Thoracic aorta (tissue), 2 donors: Measurements from ENCODE around the gene GALNT10. TPM values are rescaled to one million over a fixed set of nuclear protein-coding genes. Genes with fewer than 3 reads are reported as not detected.

Experiments used
- ATAC-seq: fragments of 150-250 bp; one replicate; pipeline ENCODE4 v1.8.0; 2017; ENCODE audit warnings: low read depth; ENCODE audit not compliant: insufficient number of reproducible peaks, low FRiP score
- DNase-seq: peaks from one replicate; pipeline ENCODE4 v3.0.0-alpha.2; 2020; ENCODE audit warnings: low spot score
- H3K27ac ChIP-seq, 2 donors: fragments of 200-600 bp; sonication (generic); 1 replicate in 1 of 2; 2 replicates in 1 of 2; pipeline ENCODE4 v1.5.1; 2016; ENCODE audit warnings: mild to moderate bottlenecking in 2 of 2, moderate library complexity in 2 of 2
- H3K27me3 ChIP-seq: fragments of 200-600 bp; sonication (generic); replicated peaks from 2 replicates; pipeline ENCODE4 v1.6.0; 2016; ENCODE audit warnings: mild to moderate bottlenecking; ENCODE audit not compliant: insufficient read depth
- H3K36me3 ChIP-seq: fragments of 200-600 bp; sonication (generic); one replicate; pipeline ENCODE4 v1.5.1; 2016
- H3K4me1 ChIP-seq, 2 donors: fragments of 200-600 bp; sonication (generic); 1 replicate in 1 of 2; 2 replicates in 1 of 2; pipeline versions ENCODE4 v1.5.1 to v1.6.0; 2016; ENCODE audit warnings: low read depth in 2 of 2, mild to moderate bottlenecking in 1 of 2; ENCODE audit not compliant: control insufficient read depth in 1 of 2
- H3K4me3 ChIP-seq: fragments of 200-600 bp; sonication (generic); 2 replicates; pipeline ENCODE4 v1.5.1; 2016; ENCODE audit warnings: mild to moderate bottlenecking
- H3K9me3 ChIP-seq: fragments of 200-600 bp; sonication (generic); 2 replicates; pipeline ENCODE4 v1.5.1; 2016
- CTCF ChIP-seq: fragments of 200-600 bp; sonication (generic); IDR thresholded peaks from one replicate; pipeline ENCODE4 v1.5.1; 2019; ENCODE audit warnings: antibody characterized with exemption
- total RNA-seq, 2 donors: library from RNA; depleted of rRNA; stranded (reverse); fragments of >200 nt; gene quantifications; one replicate each; pipeline versions ENCODE4 v1.1.0 to v1.2.3, GENCODE V29; 2016

The GALNT10 gene
- total RNA-seq, 2 donors from 2014 or later, result 43.0 to 52.7 TPM

- Histone ChIP-seq H3K36me3 (no peaks in the 10 kb centered on the region), H3K27ac (no peak overlapping the region), H3K9me3 (no peaks in the 10 kb centered on the region), H3K27me3 (no peaks in the 10 kb centered on the region), H3K4me1 (no peaks in the 10 kb centered on the region), H3K4me3 (no peak overlapping the region)
- ATAC-seq (no peak), DNase-seq (no peak)
- TF ChIP-seq CTCF, result no peak
Observed at GRCh38 chr5:154241021-154241420, 50.5 kb downstream of the GALNT10 start.

GRCh38 chr5:154242442-154242841, 51.9 kb downstream of the GALNT10 start:
- no peak for ATAC-seq
- H3K27me3 ChIP-seq, result no peaks in the 10 kb centered on the region
- no peak overlapping the region for H3K27ac ChIP-seq
- no peak for DNase-seq
- H3K4me3 ChIP-seq, result no peak overlapping the region
- no peaks in the 10 kb centered on the region for H3K4me1 ChIP-seq
- no peak for TF ChIP-seq CTCF
- H3K36me3 ChIP-seq, result no peaks in the 10 kb centered on the region
- H3K9me3 ChIP-seq, result no peaks in the 10 kb centered on the region

GRCh38 chr5:154242964-154243376, 52.4 kb downstream of the GALNT10 start:
- H3K4me1 ChIP-seq, result no peaks in the 10 kb centered on the region
- H3K36me3 ChIP-seq, result no peaks in the 10 kb centered on the region
- TF ChIP-seq CTCF, result no peak
- no peak for ATAC-seq
- no peaks in the 10 kb centered on the region for H3K27me3 ChIP-seq
- no peak for DNase-seq
- H3K4me3 ChIP-seq, result no peak overlapping the region
- H3K27ac ChIP-seq, result no peak overlapping the region
- no peaks in the 10 kb centered on the region for H3K9me3 ChIP-seq

GRCh38 chr5:154243736-154244135, 53.2 kb downstream of the GALNT10 start:
- Histone ChIP-seq H3K27ac (no peak overlapping the region), H3K4me1 (no peaks in the 10 kb centered on the region), H3K4me3 (no peak overlapping the region), H3K9me3 (no peaks in the 10 kb centered on the region), H3K27me3 (no peaks in the 10 kb centered on the region), H3K36me3 (no peaks in the 10 kb centered on the region)
- TF ChIP-seq CTCF, result no peak
- DNase-seq (no peak), ATAC-seq (no peak)

GRCh38 chr5:154244476-154244875, 53.9 kb downstream of the GALNT10 start:
- ATAC-seq (no peak), DNase-seq (no peak)
- H3K4me1 ChIP-seq, result no peaks in the 10 kb centered on the region
- no peak for TF ChIP-seq CTCF
- H3K4me3 ChIP-seq, result no peak overlapping the region
- no peaks in the 10 kb centered on the region for H3K27me3 ChIP-seq
- no peaks in the 10 kb centered on the region for H3K9me3 ChIP-seq
- no peak overlapping the region for H3K27ac ChIP-seq
- no peaks in the 10 kb centered on the region for H3K36me3 ChIP-seq
